PFSK-1 (cell line): ENCODE results near the gene GLT6D1.

Source experiments
- FOXP2 ChIP-seq: optimal IDR thresholded peaks from 2 replicates; pipeline ENCODE3; 2011; ENCODE audit warnings: borderline replicate concordance, control low read depth, inconsistent platforms; ENCODE audit not compliant: insufficient read depth; ENCODE audit errors: extremely low read length, extremely low read depth
- POLR2AphosphoS5 ChIP-seq: IDR thresholded peaks from 2 replicates; pipeline ENCODE4 v1.6.1; 2012; ENCODE audit warnings: low read depth, mild to moderate bottlenecking, control low read depth, low read length, moderate library complexity
- REST ChIP-seq, 2 experiments: IDR thresholded peaks; 2 replicates each; pipeline versions ENCODE4 v1.6.1 to v1.8.0; 2011 to 2012; ENCODE audit warnings: low read depth in 2 of 2, low read length in 2 of 2, control low read depth in 1 of 2, inconsistent platforms in 1 of 2, mild to moderate bottlenecking in 1 of 2, moderate library complexity in 1 of 2; ENCODE audit not compliant: insufficient read depth in 1 of 2
- SIN3A ChIP-seq: IDR thresholded peaks from 2 replicates; pipeline ENCODE4 v1.6.1; 2012; ENCODE audit warnings: mild to moderate bottlenecking, low read length, moderate library complexity, borderline replicate concordance; ENCODE audit not compliant: insufficient read depth
- TAF1 ChIP-seq: IDR thresholded peaks from 2 replicates; pipeline ENCODE4 v1.6.1; 2012; ENCODE audit warnings: low read length, control low read depth, borderline replicate concordance; ENCODE audit not compliant: insufficient read depth

Gene GLT6D1

GRCh38 chr9:135579889-135580660, 59.3 kb downstream of the GLT6D1 start:
- no peak for TF ChIP-seq TAF1
- TF ChIP-seq POLR2AphosphoS5 = no peak
- no peak for TF ChIP-seq REST (IDR thresholded peaks at IDR 0.05; ENCODE audit: insufficient read depth in 1 of 2, low read depth in 2 of 2, low read length in 2 of 2)
- no peak for TF ChIP-seq SIN3A
- TF ChIP-seq FOXP2 = no peak

- no peak for TF ChIP-seq SIN3A
- TF ChIP-seq REST (IDR thresholded peaks at IDR 0.05; ENCODE audit: insufficient read depth in 1 of 2, low read depth in 2 of 2, low read length in 2 of 2) = no peak
- TF ChIP-seq POLR2AphosphoS5 = no peak
Measured at GRCh38 chr9:135579356-135579755, 60.0 kb downstream of the GLT6D1 start.

GRCh38 chr9:135577256-135577655, 62.1 kb downstream of the GLT6D1 start:
- TF ChIP-seq POLR2AphosphoS5 (no peak), TAF1 (no peak), REST (IDR thresholded peaks at IDR 0.05; ENCODE audit: insufficient read depth in 1 of 2, low read depth in 2 of 2, low read length in 2 of 2) (no peak), FOXP2 (no peak), SIN3A (no peak)

GRCh38 chr9:135575995-135576631, 63.2 kb downstream of the GLT6D1 start:
- TF ChIP-seq POLR2AphosphoS5 (no peak), REST (IDR thresholded peaks at IDR 0.05; ENCODE audit: insufficient read depth in 1 of 2, low read depth in 2 of 2, low read length in 2 of 2) (no peak), SIN3A (no peak), FOXP2 (no peak), TAF1 (no peak)
